GM23338 (cell line): ENCODE results near the gene PERP. TPM values are rescaled to one million over a fixed set of nuclear protein-coding genes. Genes with fewer than 3 reads are reported as not detected.

Experiments
- ATAC-seq: fragments of 200-7000 bp; cut with Tn5 transposase; 3 replicates; pipeline ENCODE4 v1.9.1; 2020
- DNase-seq: peaks from one replicate; pipeline ENCODE4 v3.0.0-alpha.2; 2015; ENCODE audit warnings: low spot score
- H2AFZ ChIP-seq: fragments of 200-600 bp; sonication (generic); 2 replicates; pipeline ENCODE4 v1.8.0; 2016; ENCODE audit warnings: antibody characterized with exemption, mild to moderate bottlenecking, moderate library complexity
- H3F3A ChIP-seq: fragments of 200-600 bp; sonication (generic); replicated peaks from 2 replicates; pipeline ENCODE4 v1.8.0; 2017; ENCODE audit warnings: antibody characterized with exemption, mixed run types, low read depth
- H3K27ac ChIP-seq: fragments of 200-600 bp; sonication (generic); 2 replicates; pipeline ENCODE4 v1.6.1; 2016; ENCODE audit warnings: low read depth
- H3K27me3 ChIP-seq: fragments of 200-600 bp; sonication (generic); 2 replicates; pipeline ENCODE4 v1.8.0; 2016; ENCODE audit warnings: mild to moderate bottlenecking, mixed run types, moderate library complexity; ENCODE audit not compliant: insufficient read depth
- H3K36me3 ChIP-seq: fragments of 200-600 bp; sonication (generic); 2 replicates; pipeline ENCODE4 v1.8.0; 2016; ENCODE audit warnings: mild to moderate bottlenecking; ENCODE audit not compliant: insufficient read depth
- H3K4me1 ChIP-seq: fragments of 200-600 bp; sonication (generic); 2 replicates; pipeline ENCODE4 v1.8.0; 2016; ENCODE audit warnings: mild to moderate bottlenecking, moderate library complexity; ENCODE audit not compliant: insufficient read depth
- H3K4me2 ChIP-seq: fragments of 200-600 bp; sonication (generic); 2 replicates; pipeline ENCODE4 v1.7.1; 2017; ENCODE audit warnings: mixed run types
- H3K4me3 ChIP-seq: fragments of 200-600 bp; sonication (generic); 2 replicates; pipeline ENCODE4 v1.6.1; 2016; ENCODE audit warnings: mixed run types
- H3K79me2 ChIP-seq: fragments of 200-600 bp; sonication (generic); replicated peaks from 2 replicates; pipeline ENCODE4 v1.8.0; 2017; ENCODE audit warnings: mild to moderate bottlenecking; ENCODE audit not compliant: insufficient read depth
- H3K9me2 ChIP-seq: fragments of 200-600 bp; sonication (generic); 2 replicates; pipeline ENCODE4 v1.8.0; 2017; ENCODE audit not compliant: insufficient read depth
- H4K20me1 ChIP-seq: fragments of 200-600 bp; sonication (generic); replicated peaks from 2 replicates; pipeline ENCODE4 v1.8.0; 2017; ENCODE audit warnings: mild to moderate bottlenecking; ENCODE audit not compliant: insufficient read depth
- H3K27ac Mint-ChIP-seq: 2 replicates; pipeline ENCODE4 v1.8.0; 2020; ENCODE audit warnings: inconsistent platforms, mild to moderate bottlenecking, moderate library complexity, mixed read lengths
- H3K27me3 Mint-ChIP-seq: 3 replicates; pipeline ENCODE4 v1.8.0; 2022; ENCODE audit warnings: low read depth, mild to moderate bottlenecking, moderate library complexity, mixed read lengths, inconsistent platforms; ENCODE audit not compliant: insufficient read depth, poor library complexity
- H3K36me3 Mint-ChIP-seq: 3 replicates; pipeline ENCODE4 v1.8.0; 2021; ENCODE audit warnings: low read depth, mild to moderate bottlenecking, inconsistent platforms, moderate library complexity, mixed read lengths
- H3K4me1 Mint-ChIP-seq: 3 replicates; pipeline ENCODE4 v1.8.0; 2020; ENCODE audit warnings: mild to moderate bottlenecking, inconsistent platforms, mixed read lengths
- H3K4me3 Mint-ChIP-seq: 3 replicates; pipeline ENCODE4 v1.8.0; 2021; ENCODE audit warnings: moderate library complexity, mild to moderate bottlenecking, inconsistent platforms, mixed read lengths
- H3K9me3 Mint-ChIP-seq: 3 replicates; pipeline ENCODE4 v1.8.0; 2020; ENCODE audit warnings: moderate library complexity, mild to moderate bottlenecking, inconsistent platforms, mixed read lengths
- CREB1 ChIP-seq: fragments of 250-450 bp; sonication (Bioruptor Pico); IDR thresholded peaks from 2 replicates; pipeline ENCODE4 v1.5.0; 2020; ENCODE audit warnings: low read depth, mild to moderate bottlenecking, moderate library complexity
- EZH2phosphoT487 ChIP-seq: fragments of 200-600 bp; sonication (generic); IDR thresholded peaks from one replicate; pipeline ENCODE4 v1.8.1; 2018; ENCODE audit warnings: antibody characterized with exemption; ENCODE audit not compliant: unreplicated experiment
- NANOG ChIP-seq: IDR thresholded peaks from 2 replicates; pipeline ENCODE4 v1.6.1; 2016; ENCODE audit warnings: antibody characterized with exemption, borderline replicate concordance
- POLR2AphosphoS5 ChIP-seq: IDR thresholded peaks from 2 replicates; pipeline ENCODE4 v1.6.1; 2016; ENCODE audit warnings: antibody characterized with exemption, low read depth
- ZNF114 ChIP-seq: fragments of 250-450 bp; sonication (Bioruptor Pico); IDR thresholded peaks from 2 replicates; pipeline ENCODE4 v1.5.0; 2020; ENCODE audit warnings: mild to moderate bottlenecking, moderate library complexity
- polyA plus RNA-seq: library from polyadenylated mRNA; unstranded; fragments of >200 nt; fragmentation: Nextera tagmentation; extraction: Ambion mirVana; gene quantifications from 2 replicates; pipeline ENCODE4 v1.2.1, GENCODE V29; 2016
- total RNA-seq: library from RNA; depleted of rRNA; stranded (reverse); fragments of >200 nt; shearing (Covaris generic); gene quantifications from 2 replicates; pipeline ENCODE4 v1.2.3, GENCODE V29; 2014
- TF ChIP-seq, protein P1 (sequence below): IDR thresholded peaks from one replicate; pipeline ENCODE4 v1.6.1; 2018; ENCODE audit warnings: antibody characterized with exemption; ENCODE audit not compliant: unreplicated experiment
- TF ChIP-seq, protein P2 (sequence below), 2 experiments: fragments of 200-600 bp in 1 of 2; sonication (generic) in 1 of 2; conservative IDR thresholded peaks; 2 replicates each; pipeline versions ENCODE4 v1.5.1 to v1.6.1; 2016 to 2017; ENCODE audit warnings: antibody characterized with exemption in 2 of 2, low read depth in 2 of 2, mild to moderate bottlenecking in 2 of 2, moderate library complexity in 1 of 2

PERP gene
- total and polyA plus RNA-seq, 2 experiments from 2014 or later = 23.7 to 28.4 TPM

DNA sequence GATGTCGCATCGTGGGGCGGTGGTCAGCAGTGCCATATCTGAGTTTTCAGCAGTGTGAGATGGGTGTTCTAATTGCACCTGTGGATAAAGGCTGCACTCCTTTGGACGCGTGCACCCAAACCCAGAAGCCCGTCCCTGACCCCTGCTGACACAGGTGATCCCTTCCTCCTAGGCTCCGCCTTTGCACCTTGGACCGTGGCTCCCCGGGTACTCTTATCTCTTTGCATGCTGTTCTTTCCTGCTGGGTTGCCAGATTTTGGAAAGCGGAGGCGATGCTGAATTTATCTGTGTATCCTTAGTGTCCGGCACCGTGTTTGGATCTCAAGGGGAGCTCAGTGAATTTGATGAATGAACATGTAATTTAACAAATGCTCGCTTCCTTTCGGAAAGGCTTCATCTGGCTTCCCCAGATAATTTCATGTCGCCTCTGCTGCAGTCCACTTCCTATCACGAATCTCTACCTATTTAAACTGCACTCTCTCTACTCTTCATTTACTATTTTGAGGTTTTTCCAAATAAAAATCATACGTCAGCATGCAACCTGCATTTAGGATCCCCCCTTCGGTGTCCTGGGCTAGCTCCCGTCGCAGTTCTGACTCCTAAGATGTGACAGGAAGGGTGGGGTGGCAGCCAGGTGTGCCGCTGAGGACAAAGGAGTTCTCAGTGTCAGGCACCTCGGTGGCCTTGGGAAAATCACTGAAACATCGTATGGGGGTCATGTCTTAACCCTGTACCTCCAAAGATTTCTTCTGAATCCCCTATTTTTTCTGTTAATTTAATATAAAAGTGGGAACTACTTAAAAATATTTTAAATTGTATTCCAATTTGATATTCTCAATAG lies 753 bp upstream of the PERP start:
- Histone ChIP-seq H3K9me2 (no peaks in the 10 kb centered on the region), H3K4me2 (peak overlapping the region; percentile 85), H3K4me1 (peaks cover 16% of the 10 kb centered on the region), H3K79me2 (peaks cover 20% of the 10 kb centered on the region), H4K20me1 (no peaks in the 10 kb centered on the region), H3K36me3 (no peaks in the 10 kb centered on the region), H3K27me3 (peaks cover 14% of the 10 kb centered on the region), H2AFZ (peak overlapping the region; percentile 93), H3F3A (no peaks in the 10 kb centered on the region), H3K27ac (no peak overlapping the region), H3K4me3 (peak overlapping the region; percentile 58)
- H3K27me3 Mint-ChIP-seq = peaks cover 7% of the 10 kb centered on the region
- H3K36me3 Mint-ChIP-seq = no peaks in the 10 kb centered on the region
- H3K4me3 Mint-ChIP-seq = peak overlapping the region; percentile 90
- DNase-seq = peak; percentile 59
- peaks cover 26% of the 10 kb centered on the region for H3K4me1 Mint-ChIP-seq
- 0 out of 2 replicates have a peak overlapping the region, but pooled peaks have one; percentile 2 for H3K27ac Mint-ChIP-seq
- ATAC-seq = peak; percentile 21
- no peak for TF ChIP-seq ZNF114
- TF ChIP-seq, protein P1, sequence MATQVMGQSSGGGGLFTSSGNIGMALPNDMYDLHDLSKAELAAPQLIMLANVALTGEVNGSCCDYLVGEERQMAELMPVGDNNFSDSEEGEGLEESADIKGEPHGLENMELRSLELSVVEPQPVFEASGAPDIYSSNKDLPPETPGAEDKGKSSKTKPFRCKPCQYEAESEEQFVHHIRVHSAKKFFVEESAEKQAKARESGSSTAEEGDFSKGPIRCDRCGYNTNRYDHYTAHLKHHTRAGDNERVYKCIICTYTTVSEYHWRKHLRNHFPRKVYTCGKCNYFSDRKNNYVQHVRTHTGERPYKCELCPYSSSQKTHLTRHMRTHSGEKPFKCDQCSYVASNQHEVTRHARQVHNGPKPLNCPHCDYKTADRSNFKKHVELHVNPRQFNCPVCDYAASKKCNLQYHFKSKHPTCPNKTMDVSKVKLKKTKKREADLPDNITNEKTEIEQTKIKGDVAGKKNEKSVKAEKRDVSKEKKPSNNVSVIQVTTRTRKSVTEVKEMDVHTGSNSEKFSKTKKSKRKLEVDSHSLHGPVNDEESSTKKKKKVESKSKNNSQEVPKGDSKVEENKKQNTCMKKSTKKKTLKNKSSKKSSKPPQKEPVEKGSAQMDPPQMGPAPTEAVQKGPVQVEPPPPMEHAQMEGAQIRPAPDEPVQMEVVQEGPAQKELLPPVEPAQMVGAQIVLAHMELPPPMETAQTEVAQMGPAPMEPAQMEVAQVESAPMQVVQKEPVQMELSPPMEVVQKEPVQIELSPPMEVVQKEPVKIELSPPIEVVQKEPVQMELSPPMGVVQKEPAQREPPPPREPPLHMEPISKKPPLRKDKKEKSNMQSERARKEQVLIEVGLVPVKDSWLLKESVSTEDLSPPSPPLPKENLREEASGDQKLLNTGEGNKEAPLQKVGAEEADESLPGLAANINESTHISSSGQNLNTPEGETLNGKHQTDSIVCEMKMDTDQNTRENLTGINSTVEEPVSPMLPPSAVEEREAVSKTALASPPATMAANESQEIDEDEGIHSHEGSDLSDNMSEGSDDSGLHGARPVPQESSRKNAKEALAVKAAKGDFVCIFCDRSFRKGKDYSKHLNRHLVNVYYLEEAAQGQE = no peak
- TF ChIP-seq CREB1 (CRISPR knock-in tag) = 0 out of 2 replicates have a peak, but pooled peaks have one; percentile 23
- TF ChIP-seq, protein P2, sequence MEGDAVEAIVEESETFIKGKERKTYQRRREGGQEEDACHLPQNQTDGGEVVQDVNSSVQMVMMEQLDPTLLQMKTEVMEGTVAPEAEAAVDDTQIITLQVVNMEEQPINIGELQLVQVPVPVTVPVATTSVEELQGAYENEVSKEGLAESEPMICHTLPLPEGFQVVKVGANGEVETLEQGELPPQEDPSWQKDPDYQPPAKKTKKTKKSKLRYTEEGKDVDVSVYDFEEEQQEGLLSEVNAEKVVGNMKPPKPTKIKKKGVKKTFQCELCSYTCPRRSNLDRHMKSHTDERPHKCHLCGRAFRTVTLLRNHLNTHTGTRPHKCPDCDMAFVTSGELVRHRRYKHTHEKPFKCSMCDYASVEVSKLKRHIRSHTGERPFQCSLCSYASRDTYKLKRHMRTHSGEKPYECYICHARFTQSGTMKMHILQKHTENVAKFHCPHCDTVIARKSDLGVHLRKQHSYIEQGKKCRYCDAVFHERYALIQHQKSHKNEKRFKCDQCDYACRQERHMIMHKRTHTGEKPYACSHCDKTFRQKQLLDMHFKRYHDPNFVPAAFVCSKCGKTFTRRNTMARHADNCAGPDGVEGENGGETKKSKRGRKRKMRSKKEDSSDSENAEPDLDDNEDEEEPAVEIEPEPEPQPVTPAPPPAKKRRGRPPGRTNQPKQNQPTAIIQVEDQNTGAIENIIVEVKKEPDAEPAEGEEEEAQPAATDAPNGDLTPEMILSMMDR (conservative IDR thresholded peaks at IDR 0.05; ENCODE audit: low read depth in 2 of 2) = 0 out of 4 replicates have a peak, but pooled peaks of 1 of the 2 experiments have one; percentile 7
- H3K9me3 Mint-ChIP-seq = no peaks in the 10 kb centered on the region; the same call in 1 of the 3 replicates

DNA sequence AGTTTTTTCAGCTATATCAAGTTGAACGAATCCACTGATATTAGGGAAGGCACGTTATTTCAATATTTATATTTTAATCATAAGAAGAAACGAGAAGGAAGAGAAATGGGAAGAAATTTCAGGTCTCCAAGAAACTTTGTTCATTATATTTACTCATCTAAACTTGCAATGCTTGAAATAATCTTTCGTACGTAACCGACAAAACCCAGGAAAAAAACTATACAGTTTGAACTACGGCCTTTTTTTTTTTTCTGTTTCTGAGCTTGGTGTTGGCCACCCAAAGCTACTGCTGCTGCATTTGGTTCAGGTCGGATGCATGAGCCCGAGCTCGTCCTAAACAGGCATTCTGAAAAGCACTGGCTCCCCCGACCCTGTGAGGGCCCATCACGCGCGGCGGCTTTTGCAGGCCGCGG lies 548 bp downstream of the PERP start:
- Histone ChIP-seq H3K27ac (peak overlapping the region; percentile 16; the same call in 1 of the 2 replicates), H3F3A (no peaks in the 10 kb centered on the region), H3K9me2 (no peaks in the 10 kb centered on the region), H3K79me2 (peaks cover 22% of the 10 kb centered on the region), H2AFZ (peak overlapping the region; percentile 1; the same call in 1 of the 2 replicates), H4K20me1 (no peaks in the 10 kb centered on the region), H3K4me1 (peaks cover 16% of the 10 kb centered on the region), H3K36me3 (no peaks in the 10 kb centered on the region), H3K27me3 (peaks cover 14% of the 10 kb centered on the region), H3K4me3 (peak overlapping the region; percentile 58), H3K4me2 (peak overlapping the region; percentile 85)
- Mint-ChIP-seq H3K36me3 (peaks cover 10% of the 10 kb centered on the region; the same call in 2 of the 3 replicates), H3K27me3 (peaks cover 7% of the 10 kb centered on the region), H3K4me3 (peak overlapping the region; percentile 90), H3K4me1 (peaks cover 29% of the 10 kb centered on the region), H3K27ac (peak overlapping the region; percentile 95), H3K9me3 (no peaks in the 10 kb centered on the region; the same call in 1 of the 3 replicates)
- DNase-seq = no peak
- ATAC-seq = no peak
- no peak for TF ChIP-seq NANOG
- TF ChIP-seq, protein P1 = no peak
- no peak for TF ChIP-seq EZH2phosphoT487
- no peak for TF ChIP-seq POLR2AphosphoS5
- no peak for TF ChIP-seq CREB1 (CRISPR knock-in tag)
